ENCODE measurements around the gene GRAMD2A. TPM values are rescaled to one million over a fixed set of nuclear protein-coding genes. Genes with fewer than 3 reads are reported as not detected.

Gene GRAMD2A
- total RNA-seq, 2 donors from 2014 or later = 2.3 to 3.3 TPM

DNA sequence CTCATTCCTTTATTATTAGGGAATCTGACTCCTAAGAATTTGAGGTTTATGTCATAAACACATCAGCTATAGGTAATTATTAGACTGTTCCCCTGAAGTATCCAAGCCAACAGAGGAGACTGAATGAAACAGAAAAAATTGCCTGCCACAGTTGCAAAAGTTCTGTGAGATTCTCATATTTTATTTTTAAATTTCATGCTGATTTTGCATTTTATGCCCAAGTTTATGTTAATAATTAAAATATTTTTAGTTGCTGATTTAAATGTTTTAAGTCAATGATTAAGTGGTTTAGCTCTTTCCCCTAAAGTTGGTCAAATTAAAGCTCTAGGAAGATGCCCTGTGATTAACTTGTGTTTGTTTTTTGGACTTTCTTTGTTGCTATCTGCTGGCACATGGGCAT lies 69.2 kb downstream of the GRAMD2A start:
- no peaks in the 10 kb centered on the region for H3K4me1 ChIP-seq
- H3K27me3 ChIP-seq = no peaks in the 10 kb centered on the region
- H3K27ac ChIP-seq = no peak overlapping the region
- no peak for DNase-seq
- TF ChIP-seq, protein P1, sequence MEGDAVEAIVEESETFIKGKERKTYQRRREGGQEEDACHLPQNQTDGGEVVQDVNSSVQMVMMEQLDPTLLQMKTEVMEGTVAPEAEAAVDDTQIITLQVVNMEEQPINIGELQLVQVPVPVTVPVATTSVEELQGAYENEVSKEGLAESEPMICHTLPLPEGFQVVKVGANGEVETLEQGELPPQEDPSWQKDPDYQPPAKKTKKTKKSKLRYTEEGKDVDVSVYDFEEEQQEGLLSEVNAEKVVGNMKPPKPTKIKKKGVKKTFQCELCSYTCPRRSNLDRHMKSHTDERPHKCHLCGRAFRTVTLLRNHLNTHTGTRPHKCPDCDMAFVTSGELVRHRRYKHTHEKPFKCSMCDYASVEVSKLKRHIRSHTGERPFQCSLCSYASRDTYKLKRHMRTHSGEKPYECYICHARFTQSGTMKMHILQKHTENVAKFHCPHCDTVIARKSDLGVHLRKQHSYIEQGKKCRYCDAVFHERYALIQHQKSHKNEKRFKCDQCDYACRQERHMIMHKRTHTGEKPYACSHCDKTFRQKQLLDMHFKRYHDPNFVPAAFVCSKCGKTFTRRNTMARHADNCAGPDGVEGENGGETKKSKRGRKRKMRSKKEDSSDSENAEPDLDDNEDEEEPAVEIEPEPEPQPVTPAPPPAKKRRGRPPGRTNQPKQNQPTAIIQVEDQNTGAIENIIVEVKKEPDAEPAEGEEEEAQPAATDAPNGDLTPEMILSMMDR (IDR thresholded peaks at IDR 0.05) = no peak
- no peaks in the 10 kb centered on the region for H3K9me3 ChIP-seq
- intact Hi-C loops (cut with DNase I) = no loop called here
- H3K4me3 ChIP-seq = no peak overlapping the region
- no peak overlapping the region for H3K9ac ChIP-seq (ENCODE audit: low read depth in 2 of 2, low read length in 2 of 2)
- H3K36me3 ChIP-seq = no peaks in the 10 kb centered on the region

DNA sequence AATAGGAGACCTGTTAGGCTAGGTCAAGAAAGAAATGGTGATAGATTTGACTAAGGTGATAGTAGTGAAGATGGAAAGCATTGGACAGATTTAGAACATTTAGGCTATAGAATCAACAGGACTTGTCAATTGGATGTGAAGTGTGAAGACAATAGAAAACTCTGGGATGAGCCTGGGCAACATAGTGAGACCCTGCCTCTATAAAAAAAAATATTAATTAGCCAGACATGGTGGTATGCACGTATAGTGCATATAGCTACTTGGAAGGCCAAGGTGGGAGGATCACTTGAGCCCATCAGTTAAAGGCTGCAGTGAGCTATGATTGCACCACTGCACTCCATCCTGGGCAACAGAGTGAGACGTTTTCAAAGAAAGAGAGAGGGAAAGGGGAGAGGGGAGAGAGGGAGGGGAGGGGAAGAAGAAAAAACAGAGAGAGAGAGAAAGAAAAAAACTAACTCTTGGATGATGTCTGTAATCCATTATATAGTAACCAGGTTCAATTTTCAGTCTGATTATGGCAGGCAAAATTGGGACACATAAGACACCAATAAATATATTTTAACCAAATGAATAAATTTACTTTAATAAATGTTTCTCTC lies 69.8 kb downstream of the GRAMD2A start:
- no peak overlapping the region for H3K9ac ChIP-seq (ENCODE audit: low read depth in 2 of 2, low read length in 2 of 2)
- no peaks in the 10 kb centered on the region for H3K9me3 ChIP-seq
- DNase-seq = no peak
- H3K27me3 ChIP-seq = no peaks in the 10 kb centered on the region
- no peaks in the 10 kb centered on the region for H3K36me3 ChIP-seq
- intact Hi-C loops (cut with DNase I) = no loop called here
- H3K4me3 ChIP-seq = no peak overlapping the region
- H3K27ac ChIP-seq = no peak overlapping the region
- TF ChIP-seq, protein P1 (IDR thresholded peaks at IDR 0.05) = no peak
- no peaks in the 10 kb centered on the region for H3K4me1 ChIP-seq

- TF ChIP-seq, protein P1 (IDR thresholded peaks at IDR 0.05) = no peak
These were observed 73.4 kb downstream of the GRAMD2A start for GRCh38 chr15:72124218-72124617.

DNA sequence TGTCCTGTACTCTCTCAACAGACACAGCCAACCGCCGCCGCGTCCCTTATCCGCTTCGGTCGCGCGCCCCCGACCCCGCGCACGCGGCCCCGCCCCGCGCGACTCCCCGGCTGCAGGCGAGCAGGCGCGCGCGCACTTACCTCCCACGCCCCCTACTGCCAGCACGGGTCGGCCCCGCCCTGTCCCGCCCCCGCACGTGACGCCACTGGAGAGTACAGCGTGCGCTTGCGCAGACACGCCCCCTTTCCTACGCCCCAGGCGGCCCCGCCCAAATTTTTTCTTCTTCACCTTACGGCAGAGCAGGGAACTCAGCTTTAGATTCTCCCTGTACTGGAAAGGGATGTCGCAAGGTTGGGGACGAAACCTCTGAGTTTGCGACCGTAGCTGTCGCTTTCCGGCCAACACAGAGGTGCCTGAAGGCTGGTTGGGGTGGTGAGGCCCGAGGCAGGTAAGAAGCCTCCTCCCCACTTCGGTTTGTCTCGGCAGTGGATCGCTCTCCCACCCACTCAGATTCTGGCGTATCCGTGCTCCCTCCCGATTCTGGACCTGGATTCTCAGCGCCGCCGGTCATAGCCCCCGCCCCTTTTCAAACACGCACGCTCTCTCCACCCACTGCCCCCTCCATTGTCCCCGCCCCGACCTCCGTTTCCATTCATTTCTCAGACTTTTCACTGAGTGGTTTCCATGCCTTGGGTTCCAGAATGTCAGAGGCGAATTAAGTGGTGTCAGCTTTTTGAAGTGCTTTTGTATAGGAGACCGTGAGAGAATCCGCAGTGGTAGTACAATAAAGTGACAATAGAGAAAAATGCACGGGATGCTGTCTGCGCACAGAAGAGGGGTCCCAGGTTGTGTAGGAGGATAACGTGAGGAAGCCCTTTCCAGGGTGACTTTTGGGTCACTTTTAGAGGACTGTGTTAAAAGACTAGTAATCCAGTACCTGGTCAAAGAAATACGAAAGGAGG lies 79.3 kb downstream of the GRAMD2A start, which contains the start of the genes MYO9A and SENP8:
TSS of gene MYO9A (minus strand) at position 134 of the 962 bp plus-strand sequence. CDS start 71,587 bp downstream, outside the sequence.
TSS of gene SENP8 (plus strand) at position 387 of the 962 bp plus-strand sequence. CDS start 21,221 bp downstream, outside the sequence.
- Histone ChIP-seq H3K4me1 (no peaks in the 10 kb centered on the region), H3K27me3 (no peaks in the 10 kb centered on the region), H3K4me3 (peak within 1 kb of the TSS; percentile 62), H3K27ac (peak within 1 kb of the TSS; percentile 86), H3K36me3 (no peaks in the 10 kb centered on the region), H3K9me3 (no peaks in the 10 kb centered on the region), H3K9ac (ENCODE audit: low read depth in 2 of 2, low read length in 2 of 2) (peak within 1 kb of the TSS; percentile 77 to 87)
- peak; percentile 98 for DNase-seq
- intact Hi-C loops (cut with DNase I) = no loop called here
- TF ChIP-seq, protein P1 (IDR thresholded peaks at IDR 0.05) = no peak

More at GRCh38 chr15:72124218-72124617, 73.4 kb downstream of the GRAMD2A start:
- intact Hi-C loops (cut with DNase I) = no loop called here
- no peaks in the 10 kb centered on the region for H3K27me3 ChIP-seq
- no peak for DNase-seq
- H3K9me3 ChIP-seq = no peaks in the 10 kb centered on the region
- H3K27ac ChIP-seq = no peak overlapping the region
- H3K9ac ChIP-seq (ENCODE audit: low read depth in 2 of 2, low read length in 2 of 2) = no peak overlapping the region
- H3K4me3 ChIP-seq = no peak overlapping the region
- H3K4me1 ChIP-seq = no peaks in the 10 kb centered on the region
- no peaks in the 10 kb centered on the region for H3K36me3 ChIP-seq

- no peaks in the 10 kb centered on the region for H3K36me3 ChIP-seq
- peak; percentile 70 for DNase-seq
- TF ChIP-seq, protein P1 (IDR thresholded peaks at IDR 0.05) = no peak
- H3K4me3 ChIP-seq = peak overlapping the region; percentile 62
- peak overlapping the region; percentile 69 to 87 for H3K9ac ChIP-seq (ENCODE audit: low read depth in 2 of 2, low read length in 2 of 2)
- no peaks in the 10 kb centered on the region for H3K9me3 ChIP-seq
- H3K27me3 ChIP-seq = no peaks in the 10 kb centered on the region
- peak overlapping the region; percentile 86 for H3K27ac ChIP-seq
- no peaks in the 10 kb centered on the region for H3K4me1 ChIP-seq
- intact Hi-C loops (cut with DNase I) = no loop called here
These were observed 80.0 kb downstream of the GRAMD2A start for GRCh38 chr15:72117486-72118016.
